LNCAP (cell line): ENCODE measurements around the gene OR52L1.
A peak's percentile ranks its signal among the peaks of the same experiment; 100 is the strongest.

ENCODE experiments used
- TF ChIP-seq, protein P1 (sequence below): fragments of 450-650 bp; IDR thresholded peaks from 2 replicates; pipeline ENCODE4 v1.5.1; 2017; ENCODE audit warnings: mild to moderate bottlenecking

The OR52L1 gene

DNA sequence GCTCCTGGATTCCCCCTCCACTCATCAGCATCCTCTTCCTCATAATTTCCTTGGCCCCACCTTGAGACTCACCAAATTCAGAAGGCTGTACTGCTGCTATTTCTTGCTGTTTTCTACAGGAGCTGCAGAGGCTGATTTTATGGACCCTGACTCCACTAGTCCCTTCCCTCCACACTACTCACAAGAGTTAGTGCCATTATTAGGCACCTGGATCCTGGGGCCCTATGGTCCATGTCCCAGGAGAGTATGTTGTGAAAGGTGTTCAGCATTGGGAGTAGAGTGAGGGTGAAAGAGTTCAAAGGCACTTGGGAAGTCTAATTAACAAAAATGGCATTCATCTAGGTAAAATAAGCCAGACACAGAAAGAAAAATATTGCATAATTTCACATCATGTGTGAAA is 20.1 kb upstream of the OR52L1 start, which contains the start of gene OR56A4:
TSS of gene OR56A4 (minus strand) at position 101 of the 400 bp plus-strand sequence. CDS start 3,954 bp downstream, outside the sequence.
- TF ChIP-seq, protein P1, sequence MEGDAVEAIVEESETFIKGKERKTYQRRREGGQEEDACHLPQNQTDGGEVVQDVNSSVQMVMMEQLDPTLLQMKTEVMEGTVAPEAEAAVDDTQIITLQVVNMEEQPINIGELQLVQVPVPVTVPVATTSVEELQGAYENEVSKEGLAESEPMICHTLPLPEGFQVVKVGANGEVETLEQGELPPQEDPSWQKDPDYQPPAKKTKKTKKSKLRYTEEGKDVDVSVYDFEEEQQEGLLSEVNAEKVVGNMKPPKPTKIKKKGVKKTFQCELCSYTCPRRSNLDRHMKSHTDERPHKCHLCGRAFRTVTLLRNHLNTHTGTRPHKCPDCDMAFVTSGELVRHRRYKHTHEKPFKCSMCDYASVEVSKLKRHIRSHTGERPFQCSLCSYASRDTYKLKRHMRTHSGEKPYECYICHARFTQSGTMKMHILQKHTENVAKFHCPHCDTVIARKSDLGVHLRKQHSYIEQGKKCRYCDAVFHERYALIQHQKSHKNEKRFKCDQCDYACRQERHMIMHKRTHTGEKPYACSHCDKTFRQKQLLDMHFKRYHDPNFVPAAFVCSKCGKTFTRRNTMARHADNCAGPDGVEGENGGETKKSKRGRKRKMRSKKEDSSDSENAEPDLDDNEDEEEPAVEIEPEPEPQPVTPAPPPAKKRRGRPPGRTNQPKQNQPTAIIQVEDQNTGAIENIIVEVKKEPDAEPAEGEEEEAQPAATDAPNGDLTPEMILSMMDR = no peak

DNA sequence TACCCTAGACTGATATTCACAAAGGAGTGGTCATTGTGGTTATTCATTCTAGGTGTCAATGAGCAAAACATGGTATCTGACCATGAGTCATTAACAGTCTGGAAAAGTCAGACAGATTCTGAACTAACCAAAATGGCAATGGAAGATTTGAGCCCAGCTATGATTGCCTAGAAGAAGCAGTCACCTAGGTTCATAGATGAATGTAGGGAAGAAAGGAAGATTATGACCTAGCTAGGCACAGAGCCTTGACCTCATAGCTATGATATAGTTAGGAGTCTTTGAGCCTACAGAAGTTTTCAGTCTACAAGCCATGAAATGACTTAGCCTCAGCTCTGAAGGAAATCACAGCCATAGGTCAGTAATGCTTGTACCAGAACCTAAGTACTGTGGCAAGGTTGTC is 19.6 kb upstream of the OR52L1 start:
- TF ChIP-seq, protein P1 = no peak

- TF ChIP-seq, protein P1 = no peak
Observed at GRCh38 chr11:6002202-6002699, 15.5 kb upstream of the OR52L1 start.

- TF ChIP-seq, protein P1 = no peak
Observed at GRCh38 chr11:5994791-5995190, 8.0 kb upstream of the OR52L1 start.

GRCh38 chr11:5992604-5993251 is 5.9 kb upstream of the OR52L1 start:
- TF ChIP-seq, protein P1 = peak; percentile 76

- TF ChIP-seq, protein P1 = no peak
Observed at GRCh38 chr11:5992150-5992549, 5.4 kb upstream of the OR52L1 start.

DNA sequence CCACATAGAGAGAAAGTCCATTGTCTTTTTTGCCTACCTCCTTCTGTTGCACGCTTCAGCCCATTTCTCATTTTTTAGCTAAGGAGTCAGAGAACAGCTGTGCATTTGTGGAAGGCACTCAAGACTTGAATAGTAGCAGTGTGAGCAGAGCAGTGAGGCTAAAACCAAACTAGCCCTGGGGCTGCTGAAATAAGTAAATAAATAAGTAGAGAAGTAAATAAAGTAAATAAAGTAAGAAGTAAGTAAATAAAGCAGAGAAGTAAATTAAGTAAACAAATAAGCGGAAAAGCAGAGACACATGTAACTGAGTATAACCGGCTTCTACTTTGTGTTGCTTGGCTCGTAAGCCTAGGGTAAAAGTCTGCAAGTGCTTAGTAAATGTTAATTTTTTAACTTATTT is 2.4 kb upstream of the OR52L1 start:
- TF ChIP-seq, protein P1 = no peak
